ENCODE measurements around the gene TDRD7. TPM values are rescaled to one million over a fixed set of nuclear protein-coding genes. Genes with fewer than 3 reads are reported as not detected.

TDRD7 gene
- total and polyA plus RNA-seq, 9 of the 15 experiments (the other 6 are each of a cell fraction or from before 2014, with no cell fraction given) = 2.2 to 7.7 (median 5.2) TPM

DNA sequence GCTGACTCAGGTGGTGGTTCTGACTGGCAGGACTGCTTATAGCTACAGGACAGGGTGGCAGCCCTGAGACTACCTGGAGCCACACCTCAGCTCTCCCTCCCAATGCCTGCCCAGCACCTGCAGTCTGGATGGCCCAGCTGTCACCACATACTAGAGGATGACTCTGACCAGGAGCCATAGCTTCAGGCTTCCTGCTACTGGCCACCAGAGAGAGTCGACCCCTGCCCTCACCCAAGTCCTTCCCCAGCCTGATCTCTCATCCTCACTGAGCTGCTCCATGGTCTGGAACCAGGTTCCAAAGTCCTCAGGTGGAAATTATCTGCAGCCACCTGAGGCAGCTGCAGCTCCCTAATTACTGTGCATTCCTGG lies 25.6 kb upstream of the TDRD7 start (continued):
- no peak for TF ChIP-seq ZBTB26 (CRISPR knock-in tag; IDR thresholded peaks at IDR 0.05)
- TF ChIP-seq HDAC6 (IDR thresholded peaks at IDR 0.05; ENCODE audit: low read depth, low read length) = no peak
- no peak for TF ChIP-seq RNF2 (IDR thresholded peaks at IDR 0.05)
- no peak for TF ChIP-seq PHF8 (IDR thresholded peaks at IDR 0.05; ENCODE audit: borderline replicate concordance, low read length)
- TF ChIP-seq HLTF (IDR thresholded peaks at IDR 0.05) = no peak

DNA sequence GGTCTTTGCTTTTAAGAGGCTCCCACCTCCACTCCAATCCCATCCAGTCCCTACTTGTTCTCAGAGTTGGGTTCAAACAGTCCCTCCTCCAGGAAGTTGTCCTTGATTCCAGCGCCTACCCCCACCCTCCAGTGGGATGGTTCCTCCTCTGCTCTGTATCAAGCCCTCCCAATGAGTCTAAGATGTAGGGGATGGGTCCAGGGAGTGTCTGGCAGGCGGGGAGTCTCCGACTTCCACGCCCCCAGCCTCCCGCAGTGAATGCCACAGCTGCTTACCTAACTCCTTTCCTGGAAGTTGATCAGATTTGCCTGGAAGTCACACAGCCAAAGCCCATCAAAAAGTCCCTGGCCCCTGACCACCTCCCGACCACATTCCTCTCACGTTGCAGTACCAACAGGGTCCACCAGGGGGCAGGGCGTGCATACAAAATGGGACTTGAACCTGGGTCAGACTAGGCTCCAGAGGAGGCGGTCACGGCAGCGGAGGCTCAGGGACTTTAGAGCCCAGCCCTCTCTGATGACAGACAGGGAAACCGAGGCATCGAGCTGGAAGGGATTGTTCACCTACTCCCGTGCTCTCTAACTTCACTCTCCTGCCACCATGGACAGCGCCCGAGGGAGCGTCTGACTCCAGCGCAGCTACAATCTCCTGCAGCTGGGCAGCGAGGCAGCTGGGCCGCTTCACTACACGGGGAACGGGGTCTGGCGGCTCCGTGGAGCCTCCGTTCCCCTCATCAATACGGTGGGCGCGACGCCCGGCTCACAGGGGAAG lies 25.0 kb upstream of the TDRD7 start:
- Histone ChIP-seq H3K9me1 (ENCODE audit: control insufficient read depth, insufficient read depth, low read length) (no peaks in the 10 kb centered on the region), H3K4me2 (ENCODE audit: insufficient read depth, low read length) (peak overlapping the region; percentile 82), H3K27ac (ENCODE audit: extremely low read depth, low read depth, low read length) (no peak overlapping the region), H3K9me3 (replicated peaks; ENCODE audit: control insufficient read depth, insufficient read depth, low read depth, low read length) (no peaks in the 10 kb centered on the region), H3K4me3 (peak overlapping the region; percentile 8; the same call in 1 of the 2 replicates), H3K4me1 (replicated peaks in 1 of 2; ENCODE audit: control insufficient read depth in 2 of 2, insufficient read depth in 2 of 2, low read length in 2 of 2) (peaks cover 5 to 15% of the 10 kb centered on the region in 2 experiments; a peak in 3 of 5 replicates), H3K36me3 (ENCODE audit: control insufficient read depth, insufficient read depth, low read length) (no peaks in the 10 kb centered on the region), H2AFZ (ENCODE audit: low read depth, low read length) (peak overlapping the region; percentile 79), H3K9ac (ENCODE audit: insufficient read depth in 1 of 2, low read depth in 2 of 2, low read length in 2 of 2) (peak overlapping the region in 1 of 2 experiments; percentile 26; a peak in 1 of 4 replicates), H3K79me2 (ENCODE audit: control insufficient read depth, insufficient read depth, low read length) (no peaks in the 10 kb centered on the region), H4K20me1 (replicated peaks; ENCODE audit: control insufficient read depth, insufficient read depth, low read length) (peaks cover 3% of the 10 kb centered on the region; the same call in 1 of the 2 replicates), H3K27me3 (ENCODE audit: control insufficient read depth in 2 of 2, insufficient read depth in 2 of 2, low read length in 2 of 2) (peaks cover 0 to 14% of the 10 kb centered on the region in 2 experiments; a peak in 3 of 5 replicates)
- CTCF ChIA-PET (ENCODE audit: low intra/inter-chr PET ratio) = interaction anchor here (0.7 to 1.2 kb wide), 4 partner anchors 12 to 229 kb away, joined by 3 to 5 read pairs (median 3); no protein-coding TSS in a partner anchor
- 1% methylated on average over 30 of the region's 30 CpGs for whole genome bisulfite sequencing (ENCODE audit: insufficient coverage, low coverage, missing lambda C conversion rate)
- ATAC-seq (peak; percentile 88), FAIRE-seq (peak; percentile 94), DNase-seq (ENCODE audit: extremely low read depth in 1 of 4, low spot score in 3 of 4) (peak; percentile 80 to 86 (median 86))
- BruUV-seq (replicated peaks) = no TSS peak
- POLR2A ChIA-PET = interaction anchor here (0.6 to 1.4 kb wide), 2 partner anchors 246 to 532 kb away, joined by 4 read pairs; partner anchors contain the start of genes NCBP1 and TSTD2
- intact Hi-C loops (cut with micrococcal nuclease) (loop anchor here (1.0 to 10.0 kb wide), 2 partner anchors 228 to 232 kb away; no protein-coding TSS in a partner anchor), in situ Hi-C loops (cut with MboI) (no loop called here)
- TF ChIP-seq RB1 (IDR thresholded peaks at IDR 0.05; ENCODE audit: low read depth) (0 out of 2 replicates have a peak, but pooled peaks have one; percentile 18), BCOR (IDR thresholded peaks at IDR 0.05) (0 out of 2 replicates have a peak, but pooled peaks have one; percentile 55), GABPB1 (CRISPR knock-in tag; IDR thresholded peaks at IDR 0.05) (peak; percentile 67), SMC3 (conservative IDR thresholded peaks at IDR 0.05; ENCODE audit: insufficient read depth, low read depth, low read length) (peak; percentile 88), LCOR (CRISPR knock-in tag; IDR thresholded peaks at IDR 0.05) (0 out of 2 replicates have a peak, but pooled peaks have one; percentile 73), PRMT5 (CRISPR knock-in tag; IDR thresholded peaks at IDR 0.05) (peak; percentile 76), NR2C2 (CRISPR knock-in tag; IDR thresholded peaks at IDR 0.05) (peak; percentile 27; the same call in 1 of the 2 replicates), NR2C2 (tag; IDR thresholded peaks at IDR 0.05) (no peak), TAL1 (IDR thresholded peaks at IDR 0.05) (no peak)
- TF ChIP-seq, protein P1, sequence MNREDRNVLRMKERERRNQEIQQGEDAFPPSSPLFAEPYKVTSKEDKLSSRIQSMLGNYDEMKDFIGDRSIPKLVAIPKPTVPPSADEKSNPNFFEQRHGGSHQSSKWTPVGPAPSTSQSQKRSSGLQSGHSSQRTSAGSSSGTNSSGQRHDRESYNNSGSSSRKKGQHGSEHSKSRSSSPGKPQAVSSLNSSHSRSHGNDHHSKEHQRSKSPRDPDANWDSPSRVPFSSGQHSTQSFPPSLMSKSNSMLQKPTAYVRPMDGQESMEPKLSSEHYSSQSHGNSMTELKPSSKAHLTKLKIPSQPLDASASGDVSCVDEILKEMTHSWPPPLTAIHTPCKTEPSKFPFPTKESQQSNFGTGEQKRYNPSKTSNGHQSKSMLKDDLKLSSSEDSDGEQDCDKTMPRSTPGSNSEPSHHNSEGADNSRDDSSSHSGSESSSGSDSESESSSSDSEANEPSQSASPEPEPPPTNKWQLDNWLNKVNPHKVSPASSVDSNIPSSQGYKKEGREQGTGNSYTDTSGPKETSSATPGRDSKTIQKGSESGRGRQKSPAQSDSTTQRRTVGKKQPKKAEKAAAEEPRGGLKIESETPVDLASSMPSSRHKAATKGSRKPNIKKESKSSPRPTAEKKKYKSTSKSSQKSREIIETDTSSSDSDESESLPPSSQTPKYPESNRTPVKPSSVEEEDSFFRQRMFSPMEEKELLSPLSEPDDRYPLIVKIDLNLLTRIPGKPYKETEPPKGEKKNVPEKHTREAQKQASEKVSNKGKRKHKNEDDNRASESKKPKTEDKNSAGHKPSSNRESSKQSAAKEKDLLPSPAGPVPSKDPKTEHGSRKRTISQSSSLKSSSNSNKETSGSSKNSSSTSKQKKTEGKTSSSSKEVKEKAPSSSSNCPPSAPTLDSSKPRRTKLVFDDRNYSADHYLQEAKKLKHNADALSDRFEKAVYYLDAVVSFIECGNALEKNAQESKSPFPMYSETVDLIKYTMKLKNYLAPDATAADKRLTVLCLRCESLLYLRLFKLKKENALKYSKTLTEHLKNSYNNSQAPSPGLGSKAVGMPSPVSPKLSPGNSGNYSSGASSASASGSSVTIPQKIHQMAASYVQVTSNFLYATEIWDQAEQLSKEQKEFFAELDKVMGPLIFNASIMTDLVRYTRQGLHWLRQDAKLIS (CRISPR knock-in tag; IDR thresholded peaks at IDR 0.05) = peak; percentile 51; the same call in 1 of the 2 replicates

Measured in K562 (cell line).